ENCODE results near the gene MAPK8IP1.

Gene MAPK8IP1

DNA sequence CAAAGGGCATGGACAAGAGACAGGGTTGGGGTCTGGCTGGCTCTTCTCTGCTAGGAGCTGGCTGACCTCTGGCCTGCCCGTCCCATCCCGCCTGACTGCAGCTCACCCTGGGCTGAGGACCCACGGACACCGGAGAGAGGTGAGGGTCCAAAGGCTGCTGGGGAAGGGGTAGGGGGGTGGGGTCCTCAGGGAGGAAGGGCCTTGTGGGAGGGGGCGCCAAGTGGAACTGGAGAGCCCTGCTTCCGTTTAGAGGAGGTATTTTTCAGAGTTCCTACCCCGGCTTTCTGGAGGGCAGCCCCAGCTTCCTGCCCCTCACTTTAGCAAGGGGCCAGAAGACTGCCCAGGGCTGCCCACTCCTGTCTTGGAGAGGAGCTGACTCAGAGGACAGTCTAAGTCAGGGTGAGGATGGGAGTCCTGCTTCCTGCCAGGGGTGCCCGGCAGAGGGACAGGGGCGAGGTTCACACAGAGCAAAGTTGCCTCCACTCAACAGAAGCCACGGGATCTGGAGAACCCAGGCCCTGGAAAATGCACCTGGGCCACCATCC, 44.1 kb downstream of the MAPK8IP1 start:
- in situ Hi-C loops (cut with MboI; ENCODE audit: low pct_unique_long_range_greater_than_20kb, low sequenced_read_pairs, unreplicated experiment): no loop called here
- no peak for DNase-seq (ENCODE audit: low spot score)
- TF ChIP-seq, protein P1, sequence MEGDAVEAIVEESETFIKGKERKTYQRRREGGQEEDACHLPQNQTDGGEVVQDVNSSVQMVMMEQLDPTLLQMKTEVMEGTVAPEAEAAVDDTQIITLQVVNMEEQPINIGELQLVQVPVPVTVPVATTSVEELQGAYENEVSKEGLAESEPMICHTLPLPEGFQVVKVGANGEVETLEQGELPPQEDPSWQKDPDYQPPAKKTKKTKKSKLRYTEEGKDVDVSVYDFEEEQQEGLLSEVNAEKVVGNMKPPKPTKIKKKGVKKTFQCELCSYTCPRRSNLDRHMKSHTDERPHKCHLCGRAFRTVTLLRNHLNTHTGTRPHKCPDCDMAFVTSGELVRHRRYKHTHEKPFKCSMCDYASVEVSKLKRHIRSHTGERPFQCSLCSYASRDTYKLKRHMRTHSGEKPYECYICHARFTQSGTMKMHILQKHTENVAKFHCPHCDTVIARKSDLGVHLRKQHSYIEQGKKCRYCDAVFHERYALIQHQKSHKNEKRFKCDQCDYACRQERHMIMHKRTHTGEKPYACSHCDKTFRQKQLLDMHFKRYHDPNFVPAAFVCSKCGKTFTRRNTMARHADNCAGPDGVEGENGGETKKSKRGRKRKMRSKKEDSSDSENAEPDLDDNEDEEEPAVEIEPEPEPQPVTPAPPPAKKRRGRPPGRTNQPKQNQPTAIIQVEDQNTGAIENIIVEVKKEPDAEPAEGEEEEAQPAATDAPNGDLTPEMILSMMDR (IDR thresholded peaks at IDR 0.05; ENCODE audit: extremely low read depth, insufficient read depth, missing control alignments): no peak

DNA sequence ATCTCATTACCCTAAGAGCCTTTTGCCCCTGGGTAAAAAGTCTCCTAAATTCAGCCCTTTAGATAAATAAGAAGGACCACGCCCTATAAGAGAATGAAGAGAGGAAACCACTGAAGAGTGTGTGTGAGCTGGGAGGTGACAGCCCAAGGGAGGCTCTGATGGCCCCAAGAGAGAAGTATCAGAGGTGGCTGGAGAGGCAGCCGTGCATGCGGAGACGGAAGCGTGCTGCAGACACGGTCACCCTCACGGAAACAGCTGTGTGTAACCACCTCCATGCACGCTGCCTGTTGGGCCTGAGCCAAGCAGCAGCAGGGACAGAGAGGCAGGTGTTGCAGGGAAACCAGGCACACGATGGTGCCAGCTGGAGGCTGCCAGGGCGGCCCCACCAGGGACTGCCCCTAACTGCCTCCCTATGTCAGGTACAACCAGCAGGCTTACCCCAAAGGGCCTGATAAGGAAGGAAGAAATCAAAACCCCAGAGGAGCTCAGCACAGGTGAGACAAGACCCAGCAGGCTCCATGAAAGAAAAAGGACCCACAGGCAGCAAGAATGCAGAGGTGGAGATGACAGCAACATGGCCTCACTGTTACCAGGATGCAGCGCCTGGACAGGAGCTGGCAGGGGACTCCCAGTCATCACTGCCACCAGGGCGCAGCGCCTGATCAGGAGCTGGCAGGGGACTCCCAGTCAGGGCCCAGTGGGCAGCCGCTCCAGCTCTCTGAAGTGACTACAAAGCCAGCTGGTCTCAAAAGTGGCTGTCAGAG, 44.8 kb downstream of the MAPK8IP1 start:
- DNase-seq (ENCODE audit: low spot score): peak; percentile 93
- in situ Hi-C loops (cut with MboI; ENCODE audit: low pct_unique_long_range_greater_than_20kb, low sequenced_read_pairs, unreplicated experiment): no loop called here
- TF ChIP-seq, protein P1 (IDR thresholded peaks at IDR 0.05; ENCODE audit: extremely low read depth, insufficient read depth, missing control alignments): no peak

GRCh38 chr11:45930951-45931570, 45.6 kb downstream of the MAPK8IP1 start:
- TF ChIP-seq, protein P1 (IDR thresholded peaks at IDR 0.05; ENCODE audit: extremely low read depth, insufficient read depth, missing control alignments): no peak
- in situ Hi-C loops (cut with MboI; ENCODE audit: low pct_unique_long_range_greater_than_20kb, low sequenced_read_pairs, unreplicated experiment): no loop called here
- peak; percentile 20 for DNase-seq (ENCODE audit: low spot score)

- TF ChIP-seq, protein P1 (IDR thresholded peaks at IDR 0.05; ENCODE audit: extremely low read depth, insufficient read depth, missing control alignments): no peak
These were observed 46.3 kb downstream of the MAPK8IP1 start for GRCh38 chr11:45931739-45932138.

DNA sequence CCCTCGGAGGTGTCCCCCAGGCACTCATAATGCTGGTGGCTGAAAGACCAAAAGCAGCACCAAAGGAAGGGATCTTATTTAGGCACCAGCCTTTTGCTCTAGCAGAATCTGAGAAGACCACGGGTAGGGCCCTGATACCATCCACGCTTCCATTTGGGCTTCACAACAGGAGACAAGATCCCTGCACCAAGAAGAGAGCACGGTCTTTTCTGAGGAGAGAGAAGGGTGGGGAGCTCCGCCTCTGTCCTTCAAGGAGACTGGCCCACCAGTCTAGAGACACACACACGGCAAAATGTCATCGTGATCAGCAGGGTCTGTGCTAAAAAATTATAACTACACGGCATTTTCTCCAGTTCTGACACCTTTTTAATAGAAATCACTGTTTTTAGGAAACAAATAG, 46.8 kb downstream of the MAPK8IP1 start:
- TF ChIP-seq, protein P1 (IDR thresholded peaks at IDR 0.05; ENCODE audit: extremely low read depth, insufficient read depth, missing control alignments): no peak
- in situ Hi-C loops (cut with MboI; ENCODE audit: low pct_unique_long_range_greater_than_20kb, low sequenced_read_pairs, unreplicated experiment): no loop called here
- DNase-seq (ENCODE audit: low spot score): no peak

More at GRCh38 chr11:45931739-45932138, 46.3 kb downstream of the MAPK8IP1 start:
- in situ Hi-C loops (cut with MboI; ENCODE audit: low pct_unique_long_range_greater_than_20kb, low sequenced_read_pairs, unreplicated experiment): no loop called here
- DNase-seq (ENCODE audit: low spot score): no peak

GRCh38 chr11:45933131-45933831, 47.8 kb downstream of the MAPK8IP1 start:
- DNase-seq (ENCODE audit: low spot score): peak; percentile 63
- in situ Hi-C loops (cut with MboI; ENCODE audit: low pct_unique_long_range_greater_than_20kb, low sequenced_read_pairs, unreplicated experiment): no loop called here
- TF ChIP-seq, protein P1 (IDR thresholded peaks at IDR 0.05; ENCODE audit: extremely low read depth, insufficient read depth, missing control alignments): no peak
